22Rv1 (cell line): ENCODE results near the gene MEGF11.
A peak's percentile ranks its signal among the peaks of the same experiment; 100 is the strongest.

Experiments used
- CTCF ChIP-seq: fragments of 450-650 bp; IDR thresholded peaks from 2 replicates; pipeline ENCODE4 v1.5.1; 2017; ENCODE audit warnings: mild to moderate bottlenecking
- ZFX ChIP-seq: fragments of 450-650 bp; IDR thresholded peaks from 2 replicates; pipeline ENCODE4 v1.6.1; 2017; ENCODE audit warnings: antibody characterized with exemption, borderline replicate concordance

DNA sequence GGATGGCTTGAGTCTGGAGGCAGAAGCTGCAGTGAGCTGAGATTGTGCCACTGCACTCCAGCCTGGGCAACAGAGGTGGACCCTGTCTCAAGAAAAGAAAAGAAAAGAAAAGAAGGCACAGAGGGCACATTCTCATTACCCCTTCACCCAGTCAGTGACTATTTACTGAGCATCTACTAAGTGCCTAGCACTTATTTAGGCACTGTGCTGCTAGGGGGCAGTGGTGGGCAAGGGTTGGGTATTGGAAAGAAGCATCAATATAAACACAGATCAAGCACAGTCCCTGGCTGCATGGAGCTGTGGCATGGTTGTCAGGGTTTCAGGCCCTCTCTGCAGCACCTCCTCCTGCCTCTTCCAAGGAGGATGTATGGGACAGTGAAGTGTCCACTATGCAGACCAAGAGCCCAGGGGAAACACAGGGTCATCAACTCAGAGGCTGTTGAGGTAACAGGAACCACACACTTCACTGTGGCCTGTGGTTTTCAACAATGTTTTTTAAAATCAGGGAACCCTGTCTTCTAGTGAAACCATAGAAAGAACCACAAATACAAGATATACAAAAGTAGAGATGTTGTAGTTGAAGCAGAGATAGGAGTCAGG lies 245.8 kb downstream of the MEGF11 start:
- TF ChIP-seq CTCF (0 out of 2 replicates have a peak, but pooled peaks have one; percentile 14), ZFX (no peak)
